K562 (cell line): ENCODE results near the gene POM121C. TPM values are rescaled to one million over a fixed set of nuclear protein-coding genes. Genes with fewer than 3 reads are reported as not detected.

ENCODE experiments used
- ARID1B ChIP-seq: fragments of 450-650 bp; IDR thresholded peaks from 2 replicates; pipeline ENCODE4 v1.6.1; 2016; ENCODE audit warnings: antibody characterized with exemption, mild to moderate bottlenecking, inconsistent platforms
- CEBPG ChIP-seq, 3 experiments: fragments of 200-800 bp in 1 of 3; sonication (Bioruptor generic) in 1 of 3; sonication (generic) in 1 of 3; formaldehyde crosslinking in 1 of 3; IDR thresholded peaks in 2 of 3; conservative IDR thresholded peaks in 1 of 3; 2 replicates each; pipeline versions ENCODE4 v1.6.1 to v1.8.0; 2016 to 2022; ENCODE audit warnings: missing compliant biosample characterization in 2 of 3, missing genetic modification characterization in 2 of 3, mild to moderate bottlenecking in 1 of 3, missing genetic modification reagents in 1 of 3
- MED1 ChIP-seq: sonication (generic); formaldehyde crosslinking; IDR thresholded peaks from 2 replicates; pipeline ENCODE4 v1.8.1; 2023; ENCODE audit warnings: missing genetic modification reagents, borderline replicate concordance
- MITF ChIP-seq: IDR thresholded peaks from 2 replicates; pipeline ENCODE4 v1.6.1; 2014; ENCODE audit warnings: antibody characterized with exemption
- MYBL2 ChIP-seq, 2 experiments: fragments of 450-650 bp in 1 of 2; sonication (generic) in 1 of 2; formaldehyde crosslinking in 1 of 2; IDR thresholded peaks; 2 replicates each; pipeline versions ENCODE4 v1.6.1 to v1.8.1; 2017 to 2022; ENCODE audit warnings: borderline replicate concordance in 1 of 2, inconsistent platforms in 1 of 2, low read depth in 1 of 2, mild to moderate bottlenecking in 1 of 2, missing genetic modification reagents in 1 of 2, moderate library complexity in 1 of 2
- TCF3 ChIP-seq: sonication (generic); formaldehyde crosslinking; IDR thresholded peaks from 2 replicates; pipeline ENCODE4 v1.4.0; 2020; ENCODE audit warnings: mild to moderate bottlenecking, missing genetic modification reagents
- ZNF274 ChIP-seq: IDR thresholded peaks from 2 replicates; pipeline ENCODE4 v1.6.1; 2011; ENCODE audit warnings: low read depth, mild to moderate bottlenecking, low read length, moderate library complexity, borderline replicate concordance
- ZNF318 ChIP-seq, 2 experiments: fragments of 450-650 bp; IDR thresholded peaks; 2 replicates each; pipeline ENCODE4 v1.6.1; 2016; ENCODE audit warnings: mild to moderate bottlenecking in 2 of 2, borderline replicate concordance in 1 of 2, low read depth in 1 of 2, moderate library complexity in 1 of 2
- polyA plus RNA-seq, 8 experiments: library from polyadenylated mRNA; depleted of rRNA in 4 of 8; stranded (reverse) in 5 of 8; unstranded in 3 of 8; fragments of >200 nt; fragmentation: Nextera tagmentation in 2 of 8; fragmentation: Illumina TruSeq in 1 of 8; extraction: Ambion mirVana in 2 of 8; extraction: Trizol in 1 of 8; gene quantifications; 2 replicates each; pipeline versions ENCODE4 v1.2.1 to v1.2.3, GENCODE V29; 2011 to 2014; ENCODE audit warnings: inconsistent platforms in 1 of 8, missing spikeins in 1 of 8
- total RNA-seq, 7 experiments: library from RNA; depleted of rRNA in 6 of 7; stranded (reverse); fragments of >200 nt in 6 of 7; fragmentation: Illumina TruSeq in 2 of 7; extraction: Trizol in 2 of 7; gene quantifications; 2 replicates each; pipeline versions ENCODE4 v1.2.1 to v1.2.3, GENCODE V29; 2011 to 2021; ENCODE audit warnings: low replicate concordance in 1 of 7
- TF ChIP-seq, protein P1 (sequence below): fragments of 450-650 bp; conservative IDR thresholded peaks from 2 replicates; pipeline ENCODE4 v1.6.1; 2016; ENCODE audit warnings: missing genetic modification characterization, low read depth, mild to moderate bottlenecking, missing compliant biosample characterization, moderate library complexity
- TF ChIP-seq, protein P2 (sequence below): fragments of 250-450 bp; sonication (Bioruptor Pico); IDR thresholded peaks from 2 replicates; pipeline ENCODE4 v1.8.0; 2022; ENCODE audit warnings: inconsistent platforms
- TF ChIP-seq, protein P3 (sequence below): sonication (generic); formaldehyde crosslinking; IDR thresholded peaks from 2 replicates; pipeline ENCODE4 v1.9.0; 2022; ENCODE audit warnings: mild to moderate bottlenecking, missing genetic modification reagents

The POM121C gene
- total and polyA plus RNA-seq, 9 of the 15 experiments (the other 6 are each of a cell fraction or from before 2014, with no cell fraction given): 7.1 to 119 (median 21.4) TPM

DNA sequence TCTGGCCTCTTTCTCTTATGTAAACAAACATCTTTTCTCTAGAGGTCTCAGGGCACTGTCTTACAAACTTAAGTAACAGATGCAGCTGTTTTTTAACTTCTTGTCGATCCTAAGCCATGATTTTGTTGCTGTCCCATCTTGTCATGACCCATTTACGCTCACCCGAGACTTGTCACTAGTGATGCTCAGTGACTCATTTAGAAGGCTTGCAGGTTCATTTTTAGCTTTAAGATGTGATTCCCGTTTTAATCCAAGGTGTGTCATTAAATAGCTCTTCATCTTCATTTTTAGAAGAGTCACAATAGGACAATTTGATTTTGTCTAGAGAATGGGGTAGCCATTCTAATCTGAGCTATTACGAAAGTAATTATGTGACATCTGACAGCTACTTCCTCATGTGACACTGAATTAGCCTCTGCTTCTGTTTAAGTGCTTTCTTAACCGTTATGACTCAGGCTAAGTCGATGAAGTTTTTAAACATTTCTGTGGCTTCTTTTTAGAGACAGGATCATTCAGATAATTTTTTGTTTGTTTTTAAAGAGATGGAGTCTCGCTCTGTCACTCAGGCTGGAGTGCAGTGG lies 48.7 kb upstream of the POM121C start (continued):
- TF ChIP-seq ZNF318 (IDR thresholded peaks at IDR 0.05; ENCODE audit: borderline replicate concordance in 1 of 2, low read depth in 1 of 2): 0 out of 4 replicates have a peak, but pooled peaks of 1 of the 2 experiments have one; percentile 56
- TF ChIP-seq TCF3 (CRISPR knock-in tag): peak; percentile 50; the same call in 1 of the 2 replicates
- TF ChIP-seq ARID1B: peak; percentile 56; the same call in 1 of the 2 replicates
- TF ChIP-seq, protein P1, sequence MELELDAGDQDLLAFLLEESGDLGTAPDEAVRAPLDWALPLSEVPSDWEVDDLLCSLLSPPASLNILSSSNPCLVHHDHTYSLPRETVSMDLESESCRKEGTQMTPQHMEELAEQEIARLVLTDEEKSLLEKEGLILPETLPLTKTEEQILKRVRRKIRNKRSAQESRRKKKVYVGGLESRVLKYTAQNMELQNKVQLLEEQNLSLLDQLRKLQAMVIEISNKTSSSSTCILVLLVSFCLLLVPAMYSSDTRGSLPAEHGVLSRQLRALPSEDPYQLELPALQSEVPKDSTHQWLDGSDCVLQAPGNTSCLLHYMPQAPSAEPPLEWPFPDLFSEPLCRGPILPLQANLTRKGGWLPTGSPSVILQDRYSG: no peak
- peak; percentile 76 for TF ChIP-seq MITF
- peak; percentile 82 for TF ChIP-seq MYBL2 (IDR thresholded peaks at IDR 0.05; ENCODE audit: low read depth)
- no peak for TF ChIP-seq MYBL2 (CRISPR knock-in tag; IDR thresholded peaks at IDR 0.05; ENCODE audit: borderline replicate concordance)
- no peak for TF ChIP-seq MED1
- TF ChIP-seq CEBPG (CRISPR knock-in tag; IDR thresholded peaks at IDR 0.05): no peak
- TF ChIP-seq CEBPG (tag; conservative IDR thresholded peaks at IDR 0.05 in 1 of 2, IDR thresholded peaks at IDR 0.05 in 1 of 2): peak in 1 of 2 experiments; percentile 66; a peak in 1 of 4 replicates
- TF ChIP-seq, protein P2, sequence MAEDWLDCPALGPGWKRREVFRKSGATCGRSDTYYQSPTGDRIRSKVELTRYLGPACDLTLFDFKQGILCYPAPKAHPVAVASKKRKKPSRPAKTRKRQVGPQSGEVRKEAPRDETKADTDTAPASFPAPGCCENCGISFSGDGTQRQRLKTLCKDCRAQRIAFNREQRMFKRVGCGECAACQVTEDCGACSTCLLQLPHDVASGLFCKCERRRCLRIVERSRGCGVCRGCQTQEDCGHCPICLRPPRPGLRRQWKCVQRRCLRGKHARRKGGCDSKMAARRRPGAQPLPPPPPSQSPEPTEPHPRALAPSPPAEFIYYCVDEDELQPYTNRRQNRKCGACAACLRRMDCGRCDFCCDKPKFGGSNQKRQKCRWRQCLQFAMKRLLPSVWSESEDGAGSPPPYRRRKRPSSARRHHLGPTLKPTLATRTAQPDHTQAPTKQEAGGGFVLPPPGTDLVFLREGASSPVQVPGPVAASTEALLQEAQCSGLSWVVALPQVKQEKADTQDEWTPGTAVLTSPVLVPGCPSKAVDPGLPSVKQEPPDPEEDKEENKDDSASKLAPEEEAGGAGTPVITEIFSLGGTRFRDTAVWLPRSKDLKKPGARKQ (CRISPR knock-in tag): no peak
- TF ChIP-seq ZNF274: no peak
- TF ChIP-seq, protein P3, sequence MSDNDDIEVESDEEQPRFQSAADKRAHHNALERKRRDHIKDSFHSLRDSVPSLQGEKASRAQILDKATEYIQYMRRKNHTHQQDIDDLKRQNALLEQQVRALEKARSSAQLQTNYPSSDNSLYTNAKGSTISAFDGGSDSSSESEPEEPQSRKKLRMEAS (CRISPR knock-in tag): no peak
